ENCODE results near the gene SCN7A. TPM values are rescaled to one million over a fixed set of nuclear protein-coding genes. Genes with fewer than 3 reads are reported as not detected.
"Not testable (repeated sequence)": the region's sequence is repeated elsewhere in the genome, so short reads cannot be mapped to it uniquely, and the experiment has no call there.

The SCN7A gene
- total RNA-seq, 1 experiment from 2014 or later, result not detected

DNA sequence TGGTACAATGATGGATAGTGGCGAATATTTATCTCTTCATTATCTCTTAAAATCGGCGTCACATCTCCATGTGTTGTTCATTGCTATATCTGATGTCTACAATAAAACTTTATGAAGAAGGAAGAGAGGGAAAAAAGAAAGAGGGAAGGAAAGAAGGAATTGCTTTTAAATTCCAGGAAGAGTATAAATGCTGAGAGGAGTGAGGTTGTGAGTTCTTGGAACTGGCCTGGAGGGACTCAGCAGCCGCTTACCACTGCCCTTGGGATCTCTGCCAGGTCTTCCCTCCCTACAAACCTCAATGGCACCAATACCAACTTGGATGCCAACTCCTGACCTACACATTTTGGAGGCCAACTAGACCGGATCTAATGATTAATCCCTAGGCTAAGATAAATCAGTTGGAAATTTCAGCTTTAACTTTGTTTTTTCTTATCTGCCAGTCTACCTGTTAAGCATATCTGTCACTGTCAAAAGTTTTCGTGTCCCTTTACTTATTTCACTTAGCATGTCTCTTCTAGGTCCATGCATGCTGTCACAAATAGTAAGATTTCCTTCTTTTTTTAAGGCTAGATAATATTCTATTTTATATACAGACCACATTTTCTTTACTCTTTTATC is 128.1 kb downstream of the SCN7A start:
- DNase-seq (ENCODE audit: low spot score), result no peak
- in situ Hi-C loops (cut with HindIII; ENCODE audit: low sequenced_read_pairs), result no loop called here

DNA sequence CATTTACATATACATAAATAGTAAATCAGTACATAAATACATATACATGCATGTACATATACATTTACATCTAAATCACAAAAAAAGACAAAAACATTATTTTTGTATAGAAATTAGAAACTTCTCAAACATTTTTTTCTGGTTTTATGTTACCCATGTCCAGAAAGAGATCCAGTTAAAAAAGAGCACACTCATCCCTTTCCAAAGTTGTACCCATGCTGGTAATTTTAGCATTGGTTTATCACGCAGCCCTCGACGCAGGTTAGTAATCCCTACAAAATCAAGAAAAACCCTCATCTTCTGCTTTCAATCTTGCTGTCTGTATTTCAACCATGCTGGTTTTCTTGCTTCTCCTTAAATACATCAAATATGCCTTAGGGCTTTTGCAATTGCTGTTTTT is 128.8 kb downstream of the SCN7A start:
- no peak for DNase-seq (ENCODE audit: low spot score)
- in situ Hi-C loops (cut with HindIII; ENCODE audit: low sequenced_read_pairs), result no loop called here

DNA sequence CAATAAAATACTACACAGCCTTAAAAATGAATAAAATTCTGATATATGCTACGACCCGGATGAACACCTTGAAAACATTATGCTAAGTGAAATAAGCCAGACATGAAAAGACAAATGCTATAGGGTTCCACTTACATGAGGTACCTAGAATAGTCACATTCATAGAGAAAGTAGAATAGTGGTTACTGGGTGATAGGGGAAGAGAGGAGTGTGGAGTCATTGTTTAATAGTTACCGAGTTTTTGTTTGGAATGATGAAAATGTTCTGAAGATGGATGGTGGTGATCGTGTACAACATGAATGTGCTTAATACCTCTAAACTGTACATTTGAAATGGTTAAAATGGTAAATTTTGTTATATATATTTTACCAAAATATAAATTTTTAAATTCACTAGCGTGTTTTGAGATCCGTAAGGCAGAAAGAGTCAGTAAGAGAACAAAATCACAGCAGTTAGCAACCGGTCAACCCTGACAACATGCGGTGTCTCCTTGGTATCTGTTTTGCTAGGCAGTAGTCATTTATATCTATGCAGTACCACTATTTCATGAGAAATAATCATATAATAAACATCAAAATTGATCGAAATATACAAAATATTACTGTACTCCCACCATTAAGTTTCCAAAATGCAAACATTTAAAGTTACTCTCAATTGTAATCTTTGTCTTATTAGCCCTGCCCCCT is 129.4 kb downstream of the SCN7A start:
- DNase-seq (ENCODE audit: low spot score), result no peak
- in situ Hi-C loops (cut with HindIII; ENCODE audit: low sequenced_read_pairs), result no loop called here

DNA sequence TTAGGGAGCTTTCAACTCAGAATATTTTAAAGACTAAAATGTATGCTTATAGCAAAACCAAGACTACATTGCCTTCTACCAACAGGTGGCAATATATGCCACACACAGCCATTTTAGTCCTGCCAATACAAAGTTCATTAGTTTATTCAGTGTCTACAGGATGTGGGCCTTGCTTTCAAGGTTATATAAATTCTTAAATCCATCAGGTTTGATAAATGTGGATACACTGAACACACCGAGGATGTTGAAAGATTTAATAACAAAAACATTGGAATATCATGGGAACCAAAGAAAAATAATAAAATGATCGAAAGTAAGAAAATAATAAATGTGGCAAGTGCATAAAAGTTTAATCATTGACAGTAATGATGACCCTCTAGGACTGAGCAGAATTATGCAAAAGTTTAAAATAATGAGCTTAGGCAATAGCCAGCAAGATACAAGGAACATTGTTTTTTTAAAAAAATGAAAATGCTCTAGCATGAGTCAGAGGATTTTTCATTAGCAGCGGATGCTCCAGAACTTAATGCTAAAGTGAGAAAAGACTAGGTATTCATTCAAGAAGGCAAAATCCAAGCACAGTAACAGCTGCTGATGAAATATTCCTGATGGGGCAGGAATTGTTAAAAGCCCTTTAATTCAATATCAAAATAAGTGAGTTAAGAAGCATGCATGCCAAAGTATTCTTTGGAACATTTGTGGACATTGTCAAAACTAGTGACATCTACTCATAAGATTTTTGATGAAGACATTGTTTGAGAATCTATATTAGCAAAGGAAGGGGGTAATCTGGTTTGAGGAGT is 132.5 kb downstream of the SCN7A start:
- DNase-seq (ENCODE audit: low spot score), result no peak
- in situ Hi-C loops (cut with HindIII; ENCODE audit: low sequenced_read_pairs), result no loop called here

DNA sequence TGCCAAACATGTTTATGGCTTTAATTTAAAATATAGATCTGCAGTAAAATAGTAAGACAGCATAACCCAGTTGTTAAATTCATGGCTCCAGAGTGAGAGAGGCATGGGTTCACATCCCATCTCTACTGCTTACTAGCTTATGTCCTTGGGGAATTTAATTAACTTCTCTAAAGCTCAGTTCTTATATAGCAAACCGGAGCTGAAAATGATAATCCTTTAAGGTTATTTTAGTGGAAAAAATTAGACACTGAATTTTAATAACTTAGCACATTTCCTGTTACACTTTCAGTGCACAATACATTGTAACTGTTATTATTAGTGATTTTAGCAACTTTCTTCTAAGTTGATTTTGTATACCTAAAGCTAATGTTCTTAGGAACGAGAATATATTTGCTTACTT is 133.1 kb downstream of the SCN7A start:
- in situ Hi-C loops (cut with HindIII; ENCODE audit: low sequenced_read_pairs), result no loop called here
- no peak for DNase-seq (ENCODE audit: low spot score)

DNA sequence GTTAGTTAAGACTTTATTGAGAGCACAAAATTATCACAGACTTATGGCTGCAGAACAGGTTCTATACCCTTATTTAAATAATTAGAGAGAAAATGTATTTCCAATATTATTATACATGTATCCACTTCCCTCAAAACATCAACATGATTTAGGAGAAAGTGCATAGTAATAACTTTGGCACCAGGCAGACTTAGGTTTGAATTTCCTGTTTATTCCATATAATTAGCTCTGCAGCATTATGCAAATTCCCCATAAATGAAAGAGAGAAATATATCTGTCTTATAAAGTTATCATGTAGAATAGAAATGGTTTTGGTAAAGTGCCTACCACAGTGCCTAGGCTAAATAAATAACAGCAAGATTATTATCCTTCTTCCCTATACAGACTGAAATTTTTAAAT is 133.6 kb downstream of the SCN7A start:
- in situ Hi-C loops (cut with HindIII; ENCODE audit: low sequenced_read_pairs), result no loop called here
- DNase-seq (ENCODE audit: low spot score), result no peak

DNA sequence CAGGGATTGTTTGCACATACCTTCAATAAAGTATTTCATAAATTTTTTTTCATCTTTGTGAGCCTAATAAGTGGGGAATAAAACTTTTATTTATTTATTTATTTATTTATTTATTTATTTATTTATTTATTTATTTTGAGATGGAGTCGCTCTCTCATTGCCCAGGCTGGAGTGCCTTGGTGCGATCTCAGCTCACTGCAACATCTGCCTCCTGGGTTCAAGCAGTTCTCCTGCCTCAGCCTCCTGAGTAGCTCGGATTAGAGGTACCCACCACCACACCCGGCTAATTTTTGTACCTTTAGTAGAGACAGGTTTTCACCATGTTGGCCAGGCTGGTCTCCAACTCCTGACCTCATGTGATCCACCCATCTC is 136.1 kb downstream of the SCN7A start:
- DNase-seq (ENCODE audit: low spot score); in situ Hi-C loops (cut with HindIII; ENCODE audit: low sequenced_read_pairs): not testable (repeated sequence)

DNA sequence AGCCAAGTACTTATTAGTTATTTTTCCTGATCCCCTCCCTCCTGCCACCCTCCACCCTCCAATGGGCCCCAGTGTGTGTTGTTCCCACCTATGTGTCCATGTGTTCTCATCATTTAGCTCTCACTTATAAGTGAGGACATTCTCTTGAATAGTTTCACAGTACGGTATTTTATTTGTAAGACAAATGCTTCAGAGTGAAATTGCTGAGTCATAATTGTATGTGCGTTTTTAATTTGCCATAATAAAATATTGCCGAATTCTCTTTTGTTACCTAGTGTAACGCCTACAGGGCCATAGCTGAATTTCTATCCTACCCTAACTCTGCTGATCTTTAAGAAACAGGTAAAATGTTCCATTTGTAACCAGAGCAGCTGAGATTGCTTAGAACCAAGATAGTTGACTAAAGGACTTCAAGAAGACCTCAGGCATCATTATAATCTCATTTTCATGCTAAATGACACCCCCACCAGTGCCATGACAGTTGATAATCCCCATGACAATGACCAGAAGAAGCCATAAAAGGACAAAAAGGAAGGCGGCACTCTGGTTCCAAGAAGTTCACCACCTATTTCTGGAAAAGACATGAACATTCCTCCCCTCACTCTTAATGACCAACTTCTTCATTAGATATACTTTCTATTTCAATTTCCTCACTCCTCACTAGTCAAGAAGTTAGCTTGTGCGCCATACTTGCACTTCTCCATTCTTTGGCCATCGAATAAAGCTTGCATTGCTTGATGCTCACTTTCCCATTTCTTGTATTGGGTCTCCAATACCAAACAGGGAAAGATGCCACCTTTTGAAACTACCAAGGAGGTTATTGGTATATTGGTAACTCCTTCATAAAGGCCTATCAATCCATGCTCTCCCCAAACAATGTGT is 136.7 kb downstream of the SCN7A start:
- in situ Hi-C loops (cut with HindIII; ENCODE audit: low sequenced_read_pairs), result no loop called here
- no peak for DNase-seq (ENCODE audit: low spot score)

Other genes starting within 250 kb of the SCN7A start
- not detected in 2 replicates for gene SCN9A, start 118.3 kb downstream of the SCN7A start, total RNA-seq (2014; rRNA removed; shearing (Covaris generic))

Measured in G401 (cell line).